Measurements from ENCODE around the gene CSTB.

Gene CSTB

GRCh38 chr21:43745772-43746517 is 30.2 kb downstream of the CSTB start:
- no peak overlapping the region for H2AFZ ChIP-seq (ENCODE audit: low read length, unreplicated experiment)
- no peaks in the 10 kb centered on the region for H3K79me2 ChIP-seq (ENCODE audit: control insufficient read depth, insufficient read depth, low read length, unreplicated experiment)
- H3K4me3 ChIP-seq (ENCODE audit: low read depth, low read length), result no peak overlapping the region
- no peaks in the 10 kb centered on the region for H3K4me1 ChIP-seq (ENCODE audit: control insufficient read depth, insufficient read depth, low read length, unreplicated experiment)
- H3K27me3 ChIP-seq (ENCODE audit: insufficient read depth, low read length), result no peaks in the 10 kb centered on the region
- no peak overlapping the region for H3K27ac ChIP-seq (ENCODE audit: low read depth, low read length)
- H3K36me3 ChIP-seq (ENCODE audit: insufficient read depth, low read length), result peaks cover 18% of the 10 kb centered on the region

GRCh38 chr21:43744725-43745124 is 31.4 kb downstream of the CSTB start:
- Histone ChIP-seq H3K27me3 (ENCODE audit: insufficient read depth, low read length) (no peaks in the 10 kb centered on the region), H3K27ac (ENCODE audit: low read depth, low read length) (no peak overlapping the region), H3K79me2 (ENCODE audit: control insufficient read depth, insufficient read depth, low read length, unreplicated experiment) (no peaks in the 10 kb centered on the region), H3K4me1 (ENCODE audit: control insufficient read depth, insufficient read depth, low read length, unreplicated experiment) (no peaks in the 10 kb centered on the region), H2AFZ (ENCODE audit: low read length, unreplicated experiment) (no peak overlapping the region), H3K4me3 (ENCODE audit: low read depth, low read length) (no peak overlapping the region), H3K36me3 (ENCODE audit: insufficient read depth, low read length) (peaks cover 18% of the 10 kb centered on the region)

- H3K27me3 ChIP-seq (ENCODE audit: insufficient read depth, low read length), result no peaks in the 10 kb centered on the region
- H3K4me3 ChIP-seq (ENCODE audit: low read depth, low read length), result no peak overlapping the region
- H2AFZ ChIP-seq (ENCODE audit: low read length, unreplicated experiment), result no peak overlapping the region
- H3K36me3 ChIP-seq (ENCODE audit: insufficient read depth, low read length), result peaks cover 21% of the 10 kb centered on the region
- no peak overlapping the region for H3K27ac ChIP-seq (ENCODE audit: low read depth, low read length)
- H3K79me2 ChIP-seq (ENCODE audit: control insufficient read depth, insufficient read depth, low read length, unreplicated experiment), result no peaks in the 10 kb centered on the region
- no peaks in the 10 kb centered on the region for H3K4me1 ChIP-seq (ENCODE audit: control insufficient read depth, insufficient read depth, low read length, unreplicated experiment)
Observed at GRCh38 chr21:43743947-43744346, 32.2 kb downstream of the CSTB start.

DNA sequence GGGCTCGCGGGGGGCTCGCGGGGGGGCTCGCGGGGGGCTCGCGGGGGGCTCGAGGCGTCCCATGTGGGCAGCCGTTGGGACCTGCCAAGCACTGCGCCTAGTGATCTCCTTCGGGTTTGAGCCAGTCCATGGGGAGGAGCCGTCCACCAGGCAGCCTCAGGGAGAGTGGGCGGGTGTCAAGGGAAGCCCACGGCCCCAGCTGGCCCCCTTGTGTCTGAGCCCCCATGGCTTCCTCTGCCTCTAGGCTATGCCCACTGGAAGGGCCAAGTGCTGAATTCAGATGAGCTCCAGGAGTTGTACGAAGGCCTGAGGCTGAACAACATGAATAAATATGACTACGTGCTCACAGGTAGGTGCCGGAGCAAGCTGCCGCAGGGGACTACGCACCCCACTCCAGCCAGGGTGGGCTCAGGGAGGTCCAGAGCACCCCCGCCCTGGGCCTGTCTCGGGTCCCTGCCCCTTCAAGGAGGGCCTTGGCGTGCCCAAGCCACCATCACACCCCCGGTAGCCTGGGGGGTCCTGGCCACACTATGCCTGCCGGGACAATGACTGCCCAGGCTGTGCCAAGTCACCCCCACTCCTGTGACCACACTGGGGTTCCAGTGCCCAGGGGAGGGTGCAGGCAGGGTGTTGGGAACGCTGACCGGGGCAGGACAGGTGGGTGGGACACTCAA is 34.5 kb downstream of the CSTB start:
- H3K4me3 ChIP-seq (ENCODE audit: low read depth, low read length), result no peak overlapping the region
- no peaks in the 10 kb centered on the region for H3K27me3 ChIP-seq (ENCODE audit: insufficient read depth, low read length)
- no peaks in the 10 kb centered on the region for H3K79me2 ChIP-seq (ENCODE audit: control insufficient read depth, insufficient read depth, low read length, unreplicated experiment)
- no peaks in the 10 kb centered on the region for H3K4me1 ChIP-seq (ENCODE audit: control insufficient read depth, insufficient read depth, low read length, unreplicated experiment)
- no peak overlapping the region for H3K27ac ChIP-seq (ENCODE audit: low read depth, low read length)
- H3K36me3 ChIP-seq (ENCODE audit: insufficient read depth, low read length), result peaks cover 19% of the 10 kb centered on the region
- H2AFZ ChIP-seq (ENCODE audit: low read length, unreplicated experiment), result no peak overlapping the region

- peaks cover 2% of the 10 kb centered on the region for H3K79me2 ChIP-seq (ENCODE audit: control insufficient read depth, insufficient read depth, low read length, unreplicated experiment)
- no peaks in the 10 kb centered on the region for H3K27me3 ChIP-seq (ENCODE audit: insufficient read depth, low read length)
- peaks cover 3% of the 10 kb centered on the region for H3K4me1 ChIP-seq (ENCODE audit: control insufficient read depth, insufficient read depth, low read length, unreplicated experiment)
- H3K4me3 ChIP-seq (ENCODE audit: low read depth, low read length), result no peak overlapping the region
- H2AFZ ChIP-seq (ENCODE audit: low read length, unreplicated experiment), result no peak overlapping the region
- H3K36me3 ChIP-seq (ENCODE audit: insufficient read depth, low read length), result peaks cover 19% of the 10 kb centered on the region
- no peak overlapping the region for H3K27ac ChIP-seq (ENCODE audit: low read depth, low read length)
Observed at GRCh38 chr21:43740497-43741156, 35.5 kb downstream of the CSTB start.

DNA sequence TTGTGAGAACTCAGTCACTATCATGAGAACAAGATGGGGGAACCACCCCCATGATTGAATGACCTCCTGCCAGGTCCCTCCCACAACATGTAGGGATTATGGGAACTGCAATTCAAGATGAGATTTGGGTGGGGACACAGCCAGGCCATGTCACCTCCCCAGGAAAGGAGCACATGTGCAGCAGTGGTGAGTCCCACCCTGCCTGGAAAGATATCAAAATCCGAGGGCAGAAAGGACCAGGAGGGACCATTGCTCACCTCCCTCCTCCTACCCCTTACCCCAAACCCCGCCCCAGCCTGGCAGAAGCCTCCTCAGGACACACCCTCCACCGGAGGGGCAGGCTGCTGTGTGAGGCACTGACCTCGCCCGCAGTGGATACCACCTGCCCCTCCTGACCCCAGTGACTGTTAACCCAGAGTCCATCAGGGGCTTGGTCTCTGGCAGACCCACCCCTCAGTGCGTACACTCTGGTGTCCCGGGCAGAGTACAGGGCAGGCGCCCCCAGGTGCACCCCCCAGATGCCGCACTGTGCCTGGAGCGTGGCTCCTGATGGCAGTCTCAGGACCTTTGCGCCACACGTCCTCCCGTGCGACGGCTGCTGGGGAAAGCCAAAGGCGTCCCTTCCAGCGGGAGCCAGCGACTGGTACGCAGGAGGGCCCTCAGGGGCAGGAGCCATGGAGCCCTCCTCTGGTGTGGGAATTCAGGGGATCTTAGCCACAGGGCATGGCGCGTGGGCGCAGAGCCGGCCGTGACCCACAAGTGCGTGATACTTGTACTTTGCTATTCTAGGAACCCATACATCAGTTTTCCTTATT is 36.3 kb downstream of the CSTB start:
- Histone ChIP-seq H3K4me1 (ENCODE audit: control insufficient read depth, insufficient read depth, low read length, unreplicated experiment) (peaks cover 7% of the 10 kb centered on the region), H3K36me3 (ENCODE audit: insufficient read depth, low read length) (peaks cover 17% of the 10 kb centered on the region), H3K27ac (ENCODE audit: low read depth, low read length) (no peak overlapping the region), H3K27me3 (ENCODE audit: insufficient read depth, low read length) (no peaks in the 10 kb centered on the region), H2AFZ (ENCODE audit: low read length, unreplicated experiment) (no peak overlapping the region), H3K79me2 (ENCODE audit: control insufficient read depth, insufficient read depth, low read length, unreplicated experiment) (peaks cover 6% of the 10 kb centered on the region), H3K4me3 (ENCODE audit: low read depth, low read length) (no peak overlapping the region)

DNA sequence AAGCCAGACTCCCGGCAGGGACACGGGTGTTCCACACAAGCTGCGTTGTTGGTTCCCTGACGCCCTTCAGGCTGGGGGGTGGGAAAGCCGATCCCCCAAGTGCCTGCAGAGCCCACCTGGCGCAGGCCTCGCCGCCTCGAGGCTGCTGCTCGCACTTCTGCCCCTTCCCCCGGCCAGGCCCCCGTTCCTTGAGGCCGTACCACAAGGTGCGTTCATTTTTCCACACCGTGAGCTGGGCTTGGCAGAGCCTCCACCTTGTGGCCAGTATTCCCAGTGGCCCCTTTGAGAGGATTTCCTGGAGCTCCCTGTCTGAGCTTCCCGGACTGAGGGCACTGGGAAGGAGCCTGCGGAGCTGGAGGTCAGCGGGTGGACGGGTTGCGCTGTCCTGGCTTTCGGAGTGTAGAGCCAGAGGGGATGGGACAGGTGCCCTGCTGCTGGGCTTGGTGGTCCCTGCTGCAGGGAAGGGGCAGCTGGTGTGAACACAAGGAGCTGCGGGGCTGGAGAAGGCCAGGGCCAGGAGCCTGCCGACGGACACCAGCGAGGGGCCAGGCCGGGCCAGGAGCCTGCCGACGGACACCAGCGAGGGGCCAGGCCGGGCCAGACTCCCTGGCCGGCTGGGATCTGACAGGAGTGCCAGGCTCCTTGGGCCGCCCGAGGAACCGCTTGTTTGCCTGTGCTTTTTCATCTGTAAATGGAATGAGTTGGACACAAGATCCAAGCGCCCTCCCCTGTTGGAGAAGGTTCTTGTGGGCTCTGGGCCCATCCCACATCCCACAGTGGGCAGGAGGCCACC is 38.8 kb downstream of the CSTB start:
- Histone ChIP-seq H2AFZ (ENCODE audit: low read length, unreplicated experiment) (no peak overlapping the region), H3K36me3 (ENCODE audit: insufficient read depth, low read length) (peaks cover 3% of the 10 kb centered on the region; the same call in 1 of the 2 replicates), H3K79me2 (ENCODE audit: control insufficient read depth, insufficient read depth, low read length, unreplicated experiment) (peaks cover 22% of the 10 kb centered on the region), H3K4me3 (ENCODE audit: low read depth, low read length) (no peak overlapping the region), H3K27me3 (ENCODE audit: insufficient read depth, low read length) (no peaks in the 10 kb centered on the region), H3K27ac (ENCODE audit: low read depth, low read length) (no peak overlapping the region), H3K4me1 (ENCODE audit: control insufficient read depth, insufficient read depth, low read length, unreplicated experiment) (peaks cover 24% of the 10 kb centered on the region)

DNA sequence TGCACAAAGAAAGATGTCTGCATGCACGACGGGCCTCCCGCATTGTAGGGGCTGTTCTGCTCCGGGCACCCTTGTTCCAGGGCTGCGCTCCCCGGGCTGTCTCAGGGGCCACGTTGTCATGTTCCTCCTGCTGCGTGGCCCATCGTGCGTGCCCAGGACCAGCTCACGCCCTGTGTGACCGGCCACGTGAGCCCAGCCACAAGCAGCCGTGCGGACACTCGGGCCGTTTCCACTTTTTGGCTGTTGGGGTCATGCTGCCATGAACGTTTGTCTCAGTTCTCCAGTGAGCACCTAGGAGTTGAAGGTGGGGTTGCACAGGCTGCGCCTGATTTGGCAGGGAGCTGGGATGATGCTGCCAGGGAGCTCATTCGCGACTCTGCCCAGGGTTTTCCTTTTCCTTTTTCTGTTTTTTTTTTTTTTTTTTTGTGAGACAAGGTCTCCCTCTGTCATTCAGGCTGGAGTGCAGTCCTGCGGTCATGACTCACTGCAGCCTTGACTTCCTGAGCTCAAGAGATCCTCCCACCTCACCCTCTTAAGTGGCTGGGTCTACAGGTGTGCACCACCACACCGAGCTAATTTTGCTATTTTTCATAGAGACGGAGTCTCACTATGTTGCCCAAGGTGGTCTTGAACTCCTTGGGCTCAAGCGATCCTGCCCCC is 39.8 kb downstream of the CSTB start:
- Histone ChIP-seq H3K79me2 (ENCODE audit: control insufficient read depth, insufficient read depth, low read length, unreplicated experiment) (peaks cover 32% of the 10 kb centered on the region), H3K36me3 (ENCODE audit: insufficient read depth, low read length) (peaks cover 3% of the 10 kb centered on the region; the same call in 1 of the 2 replicates), H3K4me1 (ENCODE audit: control insufficient read depth, insufficient read depth, low read length, unreplicated experiment) (peaks cover 28% of the 10 kb centered on the region), H3K27ac (ENCODE audit: low read depth, low read length) (no peak overlapping the region), H2AFZ (ENCODE audit: low read length, unreplicated experiment) (no peak overlapping the region), H3K4me3 (ENCODE audit: low read depth, low read length) (no peak overlapping the region), H3K27me3 (ENCODE audit: insufficient read depth, low read length) (no peaks in the 10 kb centered on the region)

- no peak overlapping the region for H3K4me3 ChIP-seq (ENCODE audit: low read depth, low read length)
- H2AFZ ChIP-seq (ENCODE audit: low read length, unreplicated experiment), result no peak overlapping the region
- peaks cover 39% of the 10 kb centered on the region for H3K79me2 ChIP-seq (ENCODE audit: control insufficient read depth, insufficient read depth, low read length, unreplicated experiment)
- no peak overlapping the region for H3K27ac ChIP-seq (ENCODE audit: low read depth, low read length)
- H3K27me3 ChIP-seq (ENCODE audit: insufficient read depth, low read length), result no peaks in the 10 kb centered on the region
- H3K36me3 ChIP-seq (ENCODE audit: insufficient read depth, low read length), result peaks cover 3% of the 10 kb centered on the region; the same call in 1 of the 2 replicates
- H3K4me1 ChIP-seq (ENCODE audit: control insufficient read depth, insufficient read depth, low read length, unreplicated experiment), result peaks cover 28% of the 10 kb centered on the region
Observed at GRCh38 chr21:43735236-43736091, 40.6 kb downstream of the CSTB start.

Measured in ACC112 (cell line).